ENCODE data around the gene MARS2.
"Not testable (repeated sequence)": the region's sequence is repeated elsewhere in the genome, so short reads cannot be mapped to it uniquely, and the experiment has no call there.

The MARS2 gene

DNA sequence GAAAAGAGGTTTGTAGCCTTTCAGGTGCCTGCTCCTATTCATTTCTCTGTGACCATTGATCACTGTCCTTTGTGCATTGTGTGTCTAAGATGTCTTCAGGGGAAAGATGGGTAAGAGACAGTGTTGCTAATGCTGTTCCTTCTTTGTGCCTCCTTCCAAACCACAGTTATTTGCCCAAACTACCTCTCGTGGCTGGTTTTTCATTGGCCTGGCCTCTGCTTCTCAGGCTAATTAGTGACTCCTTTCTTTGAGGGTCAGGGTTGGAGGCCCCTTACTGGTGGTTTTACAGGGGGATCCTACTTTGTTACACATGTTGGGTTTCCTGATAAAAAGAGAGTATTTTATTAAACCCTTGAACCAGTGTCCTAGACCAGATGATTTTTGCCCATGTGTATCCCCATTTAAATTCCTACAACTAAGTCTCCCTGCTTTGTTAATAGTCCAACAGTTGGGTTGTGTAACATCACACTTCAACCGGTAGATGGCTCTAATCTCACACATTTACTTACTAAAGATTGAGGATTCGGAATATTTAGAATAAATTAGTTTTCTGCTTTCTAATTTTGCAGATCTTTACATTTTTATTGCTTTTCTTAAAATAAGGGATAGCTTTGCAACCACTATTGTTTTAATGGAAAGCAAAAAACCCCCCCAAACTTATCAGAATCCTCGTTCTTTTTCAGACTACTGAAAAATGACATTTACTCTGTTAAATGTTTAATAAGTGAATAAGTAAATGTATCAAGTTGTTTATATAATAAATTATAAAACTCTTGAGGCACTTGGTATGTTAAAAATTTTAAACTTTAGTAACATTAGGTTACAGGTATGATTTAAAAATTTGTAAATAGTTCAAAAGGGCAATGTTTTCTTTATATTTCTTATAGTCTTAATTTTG is 2.4 kb downstream of the MARS2 start:
- peak; percentile 50 for DNase-seq

DNA sequence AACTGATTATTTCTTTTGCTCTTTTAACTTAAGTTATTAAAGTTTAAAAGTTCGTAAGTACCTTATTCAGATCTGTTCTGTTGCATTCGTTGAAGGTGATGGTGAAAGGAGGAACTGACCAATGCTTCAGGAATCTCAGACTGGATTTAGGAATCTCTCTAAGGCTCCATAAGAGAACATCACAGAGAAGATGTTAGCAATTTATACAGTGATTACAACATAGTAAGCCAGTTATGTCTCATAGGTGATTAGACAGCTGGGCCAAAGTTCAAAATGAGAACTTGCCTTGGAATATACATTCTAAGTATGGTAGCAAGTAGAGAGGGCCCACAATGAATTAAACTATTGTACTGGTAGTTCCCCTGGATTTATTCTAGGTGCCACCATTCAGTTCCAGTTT is 3.2 kb downstream of the MARS2 start:
- no peak for DNase-seq

- not testable (repeated sequence) for DNase-seq
Measured at GRCh38 chr2:197709140-197709539, 4.0 kb downstream of the MARS2 start.

DNA sequence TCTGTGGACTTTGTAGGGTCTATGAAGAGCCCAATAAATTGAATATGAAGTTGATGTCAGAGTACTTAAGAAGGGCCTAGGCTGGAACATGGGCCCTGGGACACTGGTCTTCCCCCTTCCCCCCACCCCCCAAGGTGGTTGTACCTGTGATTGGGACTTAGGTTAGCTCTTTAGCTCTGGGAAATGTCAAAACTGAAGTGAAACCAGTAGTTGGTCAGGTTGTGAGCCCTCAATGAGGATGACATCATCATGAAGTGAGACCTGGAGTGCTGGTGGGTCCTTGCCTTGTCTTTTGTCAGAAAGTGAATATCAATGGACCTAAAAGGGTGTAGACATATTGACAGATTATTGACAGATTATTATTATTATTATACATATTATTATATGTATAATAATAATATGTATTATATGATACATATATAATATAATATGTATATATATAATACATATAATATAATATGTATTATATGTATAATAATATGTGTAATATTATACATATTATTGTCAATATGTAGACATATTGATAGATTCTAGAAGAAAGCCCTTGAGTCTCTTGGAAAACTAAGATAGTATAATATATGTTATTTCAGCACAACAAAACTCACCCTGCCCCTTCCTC is 5.4 kb downstream of the MARS2 start:
- no peak for DNase-seq

GRCh38 chr2:197711578-197711977 is 6.4 kb downstream of the MARS2 start:
- no peak for DNase-seq

GRCh38 chr2:197713271-197713670 is 8.1 kb downstream of the MARS2 start:
- no peak for DNase-seq

- no peak for DNase-seq
Measured at GRCh38 chr2:197717863-197718262, 12.7 kb downstream of the MARS2 start.

- DNase-seq = no peak
Measured at GRCh38 chr2:197727011-197727410, 21.8 kb downstream of the MARS2 start.

GRCh38 chr2:197728555-197729544 is 23.7 kb downstream of the MARS2 start:
- DNase-seq = not testable (repeated sequence)

GRCh38 chr2:197740200-197740599 is 35.0 kb downstream of the MARS2 start:
- no peak for DNase-seq

All from inflammatory macrophage treated with lipopolysaccharide for 4 hours (primary cell).